HCEC 1CT (cell line): Measurements from ENCODE around the gene PRG3.
"Not testable (repeated sequence)": the region's sequence is repeated elsewhere in the genome, so short reads cannot be mapped to it uniquely, and the experiment has no call there.

ENCODE experiments used
- DNase-seq: peaks from one replicate; pipeline ENCODE4 v3.0.0-alpha.2; 2017

The PRG3 gene

GRCh38 chr11:57387289-57388030 lies 6.5 kb upstream of the PRG3 start:
- DNase-seq = no peak

- no peak for DNase-seq
Observed at GRCh38 chr11:57386178-57386940, 5.4 kb upstream of the PRG3 start.

GRCh38 chr11:57379732-57380131 lies 1.2 kb downstream of the PRG3 start:
- no peak for DNase-seq

DNA sequence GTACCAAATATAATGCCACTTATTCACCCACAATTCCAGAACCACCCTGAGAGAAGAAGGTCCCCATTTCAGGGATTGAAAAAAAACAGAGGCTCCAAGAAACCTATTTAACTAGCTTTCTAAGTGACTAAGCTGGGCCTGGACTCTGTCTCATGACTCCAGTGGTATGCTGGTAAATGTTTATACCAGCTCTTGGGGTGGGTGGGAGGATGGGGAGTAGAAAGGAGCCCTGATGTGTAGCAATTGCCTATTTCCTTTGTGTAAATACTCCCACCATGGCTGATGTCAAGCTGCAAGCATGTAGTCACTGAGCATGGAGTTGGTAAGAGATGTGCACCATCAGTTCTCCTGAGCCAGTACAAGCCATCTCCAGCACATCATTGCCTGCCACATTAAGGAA lies 2.8 kb downstream of the PRG3 start:
- no peak for DNase-seq

- DNase-seq = no peak
Observed at GRCh38 chr11:57377107-57377506, 3.8 kb downstream of the PRG3 start.

DNA sequence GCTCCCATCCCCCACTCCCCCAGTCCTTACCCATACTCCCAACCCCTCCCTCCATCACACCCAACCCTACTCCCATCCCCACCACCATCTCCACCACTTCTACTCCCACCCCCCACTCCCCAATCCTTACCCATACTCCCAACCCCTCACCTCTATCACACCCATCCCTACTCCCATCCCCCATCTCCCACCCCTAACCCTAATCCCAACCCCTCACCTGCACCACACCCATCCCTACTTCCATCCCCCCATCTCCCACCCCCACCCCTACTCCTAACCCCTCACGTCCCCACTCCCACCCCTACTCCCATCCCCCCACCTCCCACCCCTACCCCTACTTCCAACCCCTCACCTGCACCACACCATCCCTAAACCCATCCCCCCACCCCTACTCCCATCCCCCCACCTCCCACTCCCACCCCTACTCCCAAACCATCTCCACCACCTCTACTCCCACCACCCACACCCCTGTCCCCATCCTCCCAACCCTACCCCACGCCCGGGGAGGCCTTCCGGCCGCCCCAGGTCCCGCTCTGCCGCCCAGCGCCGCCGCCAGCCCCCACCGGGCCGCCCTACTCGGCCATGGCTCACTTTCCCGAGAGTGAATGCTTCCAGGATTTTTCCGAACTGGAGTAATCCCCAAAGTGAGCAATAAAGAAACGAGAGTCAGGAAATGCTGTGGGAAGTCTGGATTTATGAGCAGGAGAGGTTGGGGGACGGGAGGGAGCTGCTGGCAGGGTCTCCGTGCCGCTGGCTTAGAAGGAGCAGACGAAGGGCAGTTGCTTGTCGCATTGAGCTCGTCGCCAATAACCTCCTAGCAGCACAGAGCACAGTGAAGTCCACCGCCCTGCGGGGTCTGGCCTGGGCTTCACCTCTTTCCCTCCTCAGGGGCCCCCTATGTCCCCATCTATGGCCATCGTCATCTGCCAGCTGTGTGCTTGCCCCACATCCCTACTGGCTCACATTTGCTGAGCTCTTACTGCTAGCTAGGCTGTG lies 4.6 kb downstream of the PRG3 start:
- no peak for DNase-seq

GRCh38 chr11:57375490-57375889 lies 5.5 kb downstream of the PRG3 start:
- no peak for DNase-seq

- no peak for DNase-seq
Observed at GRCh38 chr11:57374966-57375365, 6.0 kb downstream of the PRG3 start.

- no peak for DNase-seq
Observed at GRCh38 chr11:57373146-57373545, 7.8 kb downstream of the PRG3 start.

DNA sequence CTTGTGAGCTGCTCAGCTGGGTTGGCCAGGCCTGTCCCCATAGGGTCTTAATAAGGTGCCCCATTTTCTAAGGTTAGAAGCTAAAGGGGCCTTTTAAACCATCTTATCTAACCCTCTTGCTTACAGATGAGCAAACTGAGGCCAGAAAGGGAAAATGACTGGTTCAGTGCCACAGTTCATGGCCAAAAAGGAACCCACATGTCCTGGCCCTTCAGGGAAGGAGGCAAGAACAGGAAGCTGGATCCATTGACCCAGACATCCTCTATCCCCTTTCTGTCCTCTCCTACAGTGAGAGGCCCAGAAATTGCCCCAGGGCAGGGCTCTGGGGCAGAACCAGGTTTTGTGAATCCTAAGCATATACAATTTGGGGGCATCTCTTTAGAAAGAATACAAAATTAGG lies 10.0 kb downstream of the PRG3 start:
- no peak for DNase-seq

- DNase-seq = no peak
Observed at GRCh38 chr11:57370251-57370650, 10.7 kb downstream of the PRG3 start.

DNA sequence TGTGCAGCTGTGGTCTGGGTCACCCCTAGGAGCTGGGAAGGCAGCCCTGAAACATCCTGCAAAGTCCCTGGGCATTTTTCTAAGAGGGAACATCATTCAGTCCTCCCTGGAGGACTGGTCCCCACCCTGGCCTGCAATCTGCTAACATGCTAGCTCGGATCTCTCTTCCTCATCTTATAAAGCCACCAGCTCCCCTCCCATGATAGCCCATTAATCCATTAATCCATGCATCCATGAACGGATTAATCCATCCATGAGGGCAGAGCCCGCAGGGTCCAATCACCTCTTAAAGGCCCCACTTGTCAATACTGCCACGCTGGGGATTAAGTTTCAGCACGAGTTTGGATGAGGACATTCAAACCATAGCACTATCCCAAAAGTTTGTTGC lies 12.1 kb downstream of the PRG3 start:
- no peak for DNase-seq

DNA sequence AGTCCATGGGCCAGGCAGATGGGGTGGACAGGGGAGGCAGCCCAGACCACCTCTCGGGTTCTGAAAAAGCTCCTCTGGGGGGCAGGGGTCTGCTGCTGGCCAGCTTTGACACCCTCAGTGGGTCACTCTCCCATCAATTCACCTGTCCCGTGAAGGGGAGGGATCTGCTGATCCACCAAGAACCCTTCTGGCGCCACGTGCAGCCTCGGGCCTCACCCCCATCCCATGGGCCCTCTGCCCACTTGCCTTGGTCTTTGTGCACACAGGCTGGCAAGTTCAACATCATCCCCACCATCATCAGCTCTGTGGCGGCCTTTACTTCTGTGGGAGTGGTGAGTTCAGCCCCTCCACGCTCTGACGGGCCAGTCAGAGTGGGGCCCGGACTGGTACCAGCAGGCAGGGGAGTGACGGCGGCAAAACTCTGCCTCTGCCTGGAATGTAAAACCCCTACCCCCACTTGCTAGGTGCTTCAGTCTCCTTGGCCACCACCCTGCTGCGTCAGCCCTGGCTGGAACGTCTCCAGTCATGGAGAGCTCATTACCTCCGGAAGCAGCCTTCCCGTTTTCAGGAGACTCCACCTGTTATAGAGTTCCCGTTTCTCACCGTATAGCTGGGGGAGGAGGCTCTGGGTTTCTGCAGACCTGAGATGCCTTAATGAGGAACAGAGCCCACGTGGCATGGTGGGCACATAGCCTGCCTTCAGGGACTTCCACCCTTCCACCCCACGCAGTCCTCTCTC lies 12.7 kb downstream of the PRG3 start:
- DNase-seq = no peak

DNA sequence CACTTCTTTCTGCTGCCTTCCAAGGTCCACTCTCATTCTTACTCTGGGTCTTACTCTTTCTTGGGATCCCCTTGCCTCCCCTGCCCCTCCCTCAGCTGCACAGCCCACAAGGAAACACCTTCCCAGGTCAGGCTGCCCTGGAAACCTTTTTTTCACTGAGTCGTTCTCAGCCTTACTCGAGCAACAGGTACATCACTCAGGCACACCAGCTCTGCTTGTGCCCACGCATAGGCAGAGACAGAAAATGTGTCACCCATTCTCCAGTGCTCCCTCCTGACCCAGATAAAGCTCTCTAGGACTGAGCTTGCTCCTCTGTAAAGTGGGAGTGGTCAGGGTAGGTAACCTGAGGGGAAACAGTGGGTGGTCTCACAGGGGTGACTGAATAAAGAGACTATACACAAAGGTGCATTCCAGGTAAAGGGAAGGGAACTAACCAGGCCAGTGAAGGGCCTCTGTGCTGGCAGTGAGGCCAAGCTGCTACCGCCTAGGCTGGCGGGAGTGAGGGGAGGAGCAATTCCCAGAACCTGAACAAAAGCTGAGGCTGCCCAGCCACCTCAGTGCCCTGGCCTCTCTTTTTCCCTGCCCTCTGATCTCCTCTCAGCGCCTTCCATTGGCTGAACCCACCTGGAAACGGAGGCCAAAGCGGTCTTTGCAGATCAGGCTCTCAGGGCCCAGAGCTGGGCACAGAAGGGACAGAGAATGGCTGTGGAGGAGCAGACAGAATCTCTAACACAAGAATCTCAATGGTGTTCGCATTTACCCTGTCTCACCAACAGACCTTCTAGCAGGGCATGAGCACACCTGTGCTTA lies 15.9 kb downstream of the PRG3 start:
- no peak for DNase-seq

DNA sequence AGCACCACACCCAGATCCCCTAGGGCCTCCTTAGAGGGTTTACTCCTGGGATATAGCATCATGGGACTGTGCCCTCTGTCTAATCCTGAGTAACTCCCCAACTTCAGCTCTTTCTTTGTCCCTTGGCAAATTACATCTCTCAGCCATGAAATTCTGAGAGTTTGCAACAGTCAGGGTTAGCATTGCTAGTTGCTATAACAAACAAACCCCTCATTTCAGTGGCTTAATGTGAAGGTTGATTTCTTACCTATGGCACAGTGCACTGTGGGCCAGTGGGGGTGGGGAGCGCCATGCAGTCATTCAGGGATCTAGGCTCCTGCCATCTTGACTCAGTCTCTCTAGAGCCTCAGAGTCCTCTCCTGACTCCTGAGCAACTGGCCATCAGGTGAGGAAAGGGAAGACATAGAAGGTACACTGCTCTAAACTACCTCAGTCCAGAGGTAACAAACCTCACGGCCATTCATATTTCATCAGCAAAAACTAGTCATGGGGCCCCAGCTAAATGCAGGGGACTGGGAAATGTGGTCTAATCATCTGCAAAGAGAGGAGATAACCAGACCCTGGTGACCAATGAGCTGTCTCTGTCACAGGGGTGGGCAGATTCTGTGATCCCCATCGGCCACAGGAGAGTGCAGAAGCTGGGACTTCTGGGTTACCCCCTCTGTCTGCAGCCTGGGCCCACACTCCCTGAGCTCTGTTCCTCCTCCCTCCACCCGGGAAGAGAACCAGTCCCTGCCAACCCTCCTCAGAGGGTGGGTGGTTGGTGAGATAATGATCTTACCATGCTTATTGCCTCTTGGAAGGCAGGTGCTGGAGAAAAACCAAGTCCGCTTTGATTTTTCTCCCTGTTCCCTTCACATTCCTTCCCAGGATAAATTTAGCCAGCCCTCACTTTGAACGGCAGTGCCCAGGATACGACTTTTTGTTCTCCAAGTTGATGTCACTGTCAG lies 17.5 kb downstream of the PRG3 start:
- no peak for DNase-seq

DNA sequence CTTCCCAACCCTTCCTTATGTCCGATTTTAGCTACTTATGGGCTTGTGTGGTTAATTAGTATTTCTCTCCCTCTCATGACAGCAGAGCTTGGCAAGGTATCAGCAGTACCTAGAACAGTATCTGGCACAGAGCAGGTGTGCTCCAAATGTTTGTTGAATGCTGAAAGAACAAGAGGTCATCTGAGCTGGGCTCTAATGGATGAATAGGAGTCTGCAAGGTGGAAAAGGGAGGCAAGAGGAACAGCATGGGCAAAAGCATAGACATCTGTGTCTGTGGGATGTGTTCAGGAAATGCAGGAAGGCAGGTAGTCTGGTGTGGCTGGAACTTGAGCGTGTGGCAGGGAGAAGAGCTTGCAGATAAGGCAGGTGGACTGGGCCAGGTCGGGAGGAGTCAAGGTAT lies 19.0 kb downstream of the PRG3 start:
- DNase-seq = no peak

DNA sequence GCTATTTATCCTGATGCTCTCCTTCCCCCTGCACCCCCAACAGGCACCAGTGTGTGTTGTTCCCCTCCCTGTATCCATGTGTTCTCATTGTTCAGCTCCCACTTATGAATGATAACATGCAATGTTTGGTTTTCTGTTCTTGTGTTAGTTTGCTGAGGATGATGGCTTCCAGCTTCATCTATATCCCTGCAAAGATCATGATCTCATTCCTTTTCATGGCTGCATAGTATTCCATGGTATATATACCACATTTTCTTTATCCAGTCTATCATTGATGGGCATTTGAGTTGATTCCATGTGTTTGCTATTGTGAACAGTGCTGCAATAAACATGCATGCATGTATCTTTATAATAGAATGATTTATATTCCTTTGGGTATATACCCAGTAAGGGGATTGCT lies 19.5 kb downstream of the PRG3 start:
- not testable (repeated sequence) for DNase-seq

DNA sequence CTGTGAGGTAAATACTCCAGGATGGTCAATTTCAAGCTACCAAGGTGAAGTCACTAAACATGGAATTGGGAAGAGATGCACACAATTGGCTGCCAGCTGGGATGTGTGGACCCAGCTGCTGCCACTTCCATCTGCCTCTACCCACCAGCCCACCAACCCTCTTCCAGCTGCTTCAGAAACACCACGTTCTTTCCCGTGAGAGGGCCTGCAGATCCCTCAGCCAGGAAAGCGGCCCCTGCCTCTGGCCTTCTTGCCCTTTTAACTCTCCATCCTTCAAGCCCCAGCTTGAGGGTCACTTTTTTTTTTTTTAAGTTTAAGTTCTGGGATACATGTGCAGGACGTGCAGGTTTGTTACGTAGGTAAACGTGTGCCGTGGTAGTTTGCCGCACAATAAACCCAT lies 20.0 kb downstream of the PRG3 start:
- no peak for DNase-seq

GRCh38 chr11:57359896-57360690 lies 20.9 kb downstream of the PRG3 start:
- DNase-seq = no peak

DNA sequence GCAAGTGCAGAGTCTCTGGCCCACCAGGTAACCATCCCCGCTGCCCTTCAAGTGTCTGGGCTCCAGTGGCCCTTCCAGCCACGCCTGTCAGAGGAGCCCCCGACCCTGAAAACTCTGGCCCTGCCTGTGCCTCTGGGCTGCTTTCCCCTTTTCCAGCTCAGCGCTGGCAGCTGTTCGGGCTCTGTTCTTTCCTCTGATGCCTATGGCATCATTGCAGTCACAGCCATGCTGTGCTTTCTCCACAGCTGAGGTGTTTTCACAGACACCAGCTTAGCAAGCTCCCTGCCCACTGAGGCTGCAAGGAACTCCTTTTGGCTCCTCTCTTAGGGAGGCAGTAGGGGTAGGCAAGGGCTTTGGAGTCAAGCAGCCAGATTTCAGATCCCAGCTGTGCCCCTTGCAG lies 21.6 kb downstream of the PRG3 start:
- DNase-seq = no peak
